ENCODE measurements around the gene OTUD5.

- TF ChIP-seq CTCF (IDR thresholded peaks at IDR 0.05) (no peak), POLR2AphosphoS5 (IDR thresholded peaks at IDR 0.05) (no peak), EP300 (IDR thresholded peaks at IDR 0.05) (no peak)
These were observed 11.0 kb upstream of the OTUD5 start for GRCh38 chrX:48968377-48968776.

Data from esophagus muscularis mucosa (tissue), 4 donors.